Memory B cell (primary cell): ENCODE measurements around the gene SPATC1L.

ENCODE experiments used
- ATAC-seq: fragments of 150-1000 bp; cut with Tn5 transposase; 2 replicates; pipeline ENCODE4 v1.10.0; 2021; ENCODE audit warnings: low read depth, mild to moderate bottlenecking, moderate library complexity
- DNase-seq, 2 donors: peaks; one replicate each; pipeline ENCODE4 v3.0.0; 2022; ENCODE audit warnings: low spot score in 2 of 2
- H3K27ac Mint-ChIP-seq: one replicate; pipeline ENCODE4 v1.8.0; 2022; ENCODE audit warnings: mild to moderate bottlenecking, moderate library complexity, mixed read lengths
- H3K27me3 Mint-ChIP-seq: one replicate; pipeline ENCODE4 v1.8.0; 2022; ENCODE audit warnings: mixed read lengths
- H3K36me3 Mint-ChIP-seq: one replicate; pipeline ENCODE4 v1.8.0; 2022; ENCODE audit warnings: mild to moderate bottlenecking, mixed read lengths
- H3K4me1 Mint-ChIP-seq: one replicate; pipeline ENCODE4 v1.8.0; 2022; ENCODE audit warnings: mixed read lengths
- H3K4me3 Mint-ChIP-seq: one replicate; pipeline ENCODE4 v1.8.0; 2022; ENCODE audit warnings: mild to moderate bottlenecking, moderate library complexity, mixed read lengths
- H3K9me3 Mint-ChIP-seq: one replicate; pipeline ENCODE4 v1.8.0; 2022; ENCODE audit warnings: mixed read lengths

The SPATC1L gene

DNA sequence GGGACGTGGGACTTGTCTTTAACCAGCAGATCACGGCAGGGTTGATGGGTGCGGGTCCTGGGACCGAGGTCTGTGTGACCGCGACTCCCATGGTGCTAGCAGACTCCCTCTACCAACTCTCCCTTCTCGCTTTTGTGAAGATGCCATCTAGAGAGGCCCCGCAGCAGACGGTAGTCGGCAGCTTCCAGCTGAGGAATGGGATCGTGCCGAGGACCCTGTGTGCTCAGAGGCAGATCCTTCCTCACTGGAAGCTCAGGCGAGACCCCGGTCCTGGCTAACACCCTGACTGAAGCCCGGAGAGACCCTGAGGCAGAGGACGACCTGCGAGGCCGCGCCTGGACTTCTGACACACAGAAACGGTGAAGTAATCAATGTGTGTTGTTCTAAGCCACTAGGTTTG, 12.5 kb upstream of the SPATC1L start:
- peaks cover 35% of the 10 kb centered on the region for H3K36me3 Mint-ChIP-seq
- DNase-seq, result no peak
- no peaks in the 10 kb centered on the region for H3K4me1 Mint-ChIP-seq
- no peak overlapping the region for H3K4me3 Mint-ChIP-seq
- H3K27ac Mint-ChIP-seq, result no peak overlapping the region
- H3K27me3 Mint-ChIP-seq, result no peaks in the 10 kb centered on the region
- H3K9me3 Mint-ChIP-seq, result no peaks in the 10 kb centered on the region
- no peak for ATAC-seq

DNA sequence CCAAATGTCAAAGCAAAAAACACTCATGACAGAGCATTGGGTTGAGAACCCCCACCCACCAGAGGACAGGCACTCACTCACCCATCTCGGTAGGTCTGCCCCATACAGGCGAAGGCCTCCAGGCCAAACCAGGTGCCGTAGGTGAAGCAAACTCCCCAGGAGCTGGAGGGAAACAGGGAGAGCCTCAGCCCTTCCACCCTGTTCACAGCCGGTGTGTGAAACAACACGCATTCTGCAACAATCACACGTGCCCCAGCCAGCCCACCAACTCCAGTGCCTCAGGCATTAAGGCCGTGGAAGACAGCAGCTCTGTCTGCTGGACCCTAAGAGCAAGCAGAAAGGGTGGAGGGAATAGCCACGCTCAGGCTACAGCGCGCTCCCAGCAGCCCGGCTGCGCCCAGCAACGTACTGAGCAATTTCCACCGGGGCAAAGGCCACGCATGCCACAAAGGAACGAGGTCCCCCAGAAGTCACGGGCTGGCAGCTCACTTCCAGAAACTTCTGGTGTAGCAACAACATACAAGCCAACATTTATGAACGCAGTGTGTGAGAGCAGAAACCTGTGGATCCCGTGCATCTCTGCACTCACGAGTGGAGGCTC, 11.4 kb upstream of the SPATC1L start:
- DNase-seq (no peak), ATAC-seq (no peak)
- H3K9me3 Mint-ChIP-seq, result no peaks in the 10 kb centered on the region
- H3K36me3 Mint-ChIP-seq, result peaks cover 32% of the 10 kb centered on the region
- no peaks in the 10 kb centered on the region for H3K4me1 Mint-ChIP-seq
- no peak overlapping the region for H3K4me3 Mint-ChIP-seq
- H3K27me3 Mint-ChIP-seq, result no peaks in the 10 kb centered on the region
- no peak overlapping the region for H3K27ac Mint-ChIP-seq

DNA sequence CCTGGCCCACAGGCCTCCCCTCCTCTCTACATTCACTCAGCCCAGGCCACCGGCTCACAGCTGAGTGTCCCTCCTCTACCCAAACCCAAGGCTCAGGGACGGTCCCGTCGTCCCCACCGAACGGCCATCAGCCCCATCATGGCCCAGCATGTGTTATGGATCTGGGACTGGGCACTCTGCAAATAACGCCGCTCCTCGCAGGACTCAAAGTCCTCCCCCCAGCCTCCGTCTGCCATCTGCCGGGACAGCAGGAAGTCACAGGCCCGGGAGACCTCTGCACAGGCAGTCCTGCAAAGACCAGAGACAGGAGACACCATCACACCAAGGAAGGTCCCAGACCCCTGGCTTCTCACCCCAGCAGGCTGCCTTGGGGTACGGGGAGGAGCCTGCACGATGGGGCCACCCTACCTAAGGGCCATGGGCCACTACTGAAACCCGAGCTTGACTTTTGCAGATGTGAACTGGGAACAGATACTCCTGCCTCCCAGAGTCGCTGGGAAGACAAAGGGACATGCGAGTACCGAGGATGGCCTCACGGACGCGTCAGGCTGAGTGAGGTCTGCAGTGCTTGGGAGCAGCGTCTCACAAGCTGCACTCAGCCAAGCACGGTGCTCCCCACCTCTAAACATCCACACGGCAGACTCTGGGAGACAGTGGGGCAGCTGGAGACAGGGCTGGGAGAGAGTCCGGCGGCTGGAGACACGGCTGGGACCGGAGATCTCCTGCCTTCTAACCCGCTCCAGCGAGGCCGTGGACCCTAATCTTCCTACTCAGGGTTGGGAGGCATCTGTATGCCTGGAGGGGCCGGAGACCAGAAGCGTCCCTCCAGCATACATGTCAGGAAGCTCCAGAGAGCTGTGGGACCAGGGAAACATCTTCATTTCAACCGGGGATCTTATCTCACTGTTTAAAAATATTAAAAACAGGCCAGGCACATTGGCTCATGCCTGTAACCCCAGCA, 10.4 kb upstream of the SPATC1L start:
- Mint-ChIP-seq H3K4me1 (no peaks in the 10 kb centered on the region), H3K27ac (no peak overlapping the region), H3K9me3 (no peaks in the 10 kb centered on the region), H3K36me3 (peaks cover 26% of the 10 kb centered on the region), H3K4me3 (no peak overlapping the region), H3K27me3 (no peaks in the 10 kb centered on the region)
- DNase-seq (no peak), ATAC-seq (no peak)

DNA sequence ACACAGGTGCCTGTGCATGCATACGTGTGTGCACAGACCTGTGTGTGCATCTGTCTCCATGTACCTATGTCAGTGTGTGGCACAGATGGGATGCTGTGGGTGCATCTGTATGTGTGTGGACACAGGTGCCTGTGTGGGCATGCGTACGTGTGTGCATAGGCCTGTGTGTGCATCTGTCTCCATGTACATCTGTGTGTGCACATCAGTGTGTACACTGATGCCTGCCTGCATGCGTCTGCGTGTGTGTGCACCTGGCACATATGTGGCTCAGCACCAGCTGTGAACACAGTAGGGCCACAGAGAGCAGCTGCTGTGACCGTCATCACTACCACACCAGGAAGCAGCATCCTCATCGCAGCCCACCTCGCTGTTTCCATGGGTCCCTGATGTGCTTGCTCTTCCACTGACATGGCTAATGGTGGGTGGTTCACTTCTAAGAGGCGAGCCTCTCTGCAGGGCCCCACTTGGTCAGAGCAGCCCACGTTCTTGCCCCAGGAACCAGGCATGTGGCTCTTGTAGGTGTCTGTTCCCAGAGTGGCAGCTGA, 9.6 kb upstream of the SPATC1L start:
- no peaks in the 10 kb centered on the region for H3K9me3 Mint-ChIP-seq
- DNase-seq (no peak), ATAC-seq (no peak)
- peaks cover 19% of the 10 kb centered on the region for H3K36me3 Mint-ChIP-seq
- no peaks in the 10 kb centered on the region for H3K4me1 Mint-ChIP-seq
- no peak overlapping the region for H3K27ac Mint-ChIP-seq
- H3K27me3 Mint-ChIP-seq, result no peaks in the 10 kb centered on the region
- no peak overlapping the region for H3K4me3 Mint-ChIP-seq

DNA sequence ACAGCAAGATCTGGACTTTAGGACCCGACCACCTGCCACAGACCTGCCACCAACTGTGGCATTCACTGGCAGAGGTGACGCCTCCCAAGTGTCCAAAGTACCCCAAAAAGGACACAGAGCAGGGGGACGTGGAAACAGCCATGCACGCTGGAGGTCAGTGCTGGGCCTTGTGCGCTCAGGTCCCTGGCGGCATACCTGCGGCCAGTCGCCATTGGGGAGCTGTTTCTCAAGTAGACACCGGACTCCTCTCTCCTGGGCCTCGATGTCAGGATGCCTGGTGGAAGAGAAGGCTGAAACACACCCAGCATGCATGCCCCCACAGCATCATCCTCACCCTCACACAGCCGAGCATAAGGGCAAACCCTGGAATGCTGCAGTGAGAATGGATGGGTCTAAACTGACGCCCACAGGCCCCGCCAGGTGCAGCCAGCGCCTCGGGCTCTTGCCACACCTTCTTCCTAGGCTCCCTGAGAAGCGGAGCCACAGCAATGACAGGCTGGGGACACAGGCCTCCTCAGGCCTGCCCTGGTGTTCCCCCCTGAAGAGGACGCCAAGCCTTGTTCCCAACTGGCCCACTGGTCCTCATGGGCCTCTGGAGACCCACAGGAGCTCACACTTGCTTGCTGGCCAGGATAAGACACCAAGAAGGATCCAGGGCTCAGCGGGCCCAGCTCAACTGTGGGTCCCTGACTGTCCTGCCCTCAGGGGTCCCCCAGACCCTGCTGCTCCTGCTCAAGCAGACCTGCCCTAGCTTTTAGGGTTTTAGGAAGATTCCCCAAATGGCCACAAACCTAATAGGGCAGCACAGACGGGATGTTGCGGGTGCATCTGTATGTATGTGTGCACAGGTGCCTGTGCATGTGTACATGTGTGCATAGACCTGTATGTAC, 7.7 kb upstream of the SPATC1L start:
- no peak for ATAC-seq
- H3K9me3 Mint-ChIP-seq, result no peaks in the 10 kb centered on the region
- no peak overlapping the region for H3K4me3 Mint-ChIP-seq
- H3K4me1 Mint-ChIP-seq, result no peaks in the 10 kb centered on the region
- DNase-seq, result no peak
- H3K36me3 Mint-ChIP-seq, result peaks cover 11% of the 10 kb centered on the region
- no peaks in the 10 kb centered on the region for H3K27me3 Mint-ChIP-seq
- no peak overlapping the region for H3K27ac Mint-ChIP-seq

DNA sequence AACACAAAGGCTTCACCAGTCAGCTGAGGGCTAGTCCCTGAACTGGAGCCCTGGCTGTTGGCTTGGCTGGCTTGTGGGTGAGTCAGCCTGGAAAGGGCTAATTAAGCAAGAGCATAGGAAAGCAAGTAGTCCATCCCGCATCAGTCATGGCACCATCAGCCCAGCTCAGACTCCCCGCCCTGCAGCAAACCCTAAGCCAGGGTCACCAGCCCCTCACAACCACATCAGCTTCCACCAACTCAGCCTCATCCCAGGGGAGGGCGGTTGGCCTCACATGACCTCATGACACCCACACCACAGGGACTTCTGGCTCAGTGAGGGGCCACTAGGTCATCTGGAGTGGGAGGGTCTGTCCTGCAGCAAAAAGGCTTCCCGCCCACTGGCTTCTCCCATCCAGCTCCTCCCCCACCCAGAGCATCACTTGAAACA, 7.0 kb upstream of the SPATC1L start:
- H3K4me3 Mint-ChIP-seq, result no peak overlapping the region
- H3K36me3 Mint-ChIP-seq, result peaks cover 7% of the 10 kb centered on the region
- H3K4me1 Mint-ChIP-seq, result no peaks in the 10 kb centered on the region
- H3K9me3 Mint-ChIP-seq, result no peaks in the 10 kb centered on the region
- ATAC-seq (no peak), DNase-seq (no peak)
- H3K27ac Mint-ChIP-seq, result no peak overlapping the region
- no peaks in the 10 kb centered on the region for H3K27me3 Mint-ChIP-seq

DNA sequence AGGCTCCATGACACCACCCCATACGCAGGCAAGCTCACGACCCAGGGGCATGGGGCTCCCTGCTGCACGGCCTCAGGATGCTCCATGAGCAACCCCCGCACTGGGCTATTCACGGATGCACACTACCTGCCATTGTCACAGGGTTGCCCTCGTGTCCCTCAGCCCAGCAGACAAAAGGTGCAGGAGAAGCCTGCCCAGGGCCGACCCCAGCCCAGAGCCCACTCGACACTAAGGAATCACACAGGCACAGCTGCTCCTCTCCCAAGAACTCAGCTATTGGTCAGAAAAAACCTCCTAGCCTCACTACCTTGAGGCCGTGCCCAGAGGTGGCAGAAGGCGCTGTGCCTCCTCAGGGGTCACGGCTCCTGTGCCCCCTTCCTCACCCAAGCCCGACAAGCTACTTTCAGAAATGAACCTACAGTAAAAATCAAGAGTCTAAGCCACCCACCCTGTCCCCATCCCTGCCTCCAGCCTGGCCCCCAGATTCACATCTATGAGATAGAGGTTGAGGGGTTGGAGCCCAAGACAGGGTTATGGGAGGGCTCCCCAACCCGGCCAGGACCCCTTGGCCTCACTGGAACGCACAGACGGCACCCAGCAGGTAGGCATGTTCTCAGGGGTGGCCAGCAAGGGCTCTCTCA, 6.4 kb upstream of the SPATC1L start:
- DNase-seq (no peak), ATAC-seq (no peak)
- Mint-ChIP-seq H3K27ac (no peak overlapping the region), H3K27me3 (no peaks in the 10 kb centered on the region), H3K36me3 (peaks cover 5% of the 10 kb centered on the region), H3K9me3 (no peaks in the 10 kb centered on the region), H3K4me1 (no peaks in the 10 kb centered on the region), H3K4me3 (no peak overlapping the region)

DNA sequence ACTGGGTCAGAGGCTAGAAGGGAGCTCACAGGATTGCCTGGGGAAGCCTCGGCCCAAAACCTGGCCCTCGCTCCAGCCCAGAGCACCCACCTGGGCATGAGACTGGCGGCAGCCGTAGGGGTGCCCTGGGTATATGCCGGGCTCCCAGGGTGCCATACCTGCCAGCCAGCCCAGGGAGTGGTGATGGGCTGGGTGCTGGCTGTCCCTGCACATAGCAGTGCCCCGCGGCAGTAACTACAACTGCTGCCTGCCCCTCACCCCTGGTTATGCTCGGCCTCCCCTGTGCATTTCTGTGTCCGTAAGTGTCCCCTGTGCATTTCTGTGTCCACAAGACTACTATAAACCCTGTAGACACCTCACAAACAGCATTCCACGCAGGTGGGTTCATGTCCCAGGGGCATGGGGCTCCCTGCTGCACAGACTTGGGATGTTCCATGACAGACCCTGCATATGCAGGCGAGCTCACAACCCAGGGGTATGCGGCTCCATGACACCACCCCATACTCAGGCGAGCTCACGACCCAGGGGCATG, 5.8 kb upstream of the SPATC1L start:
- Mint-ChIP-seq H3K27me3 (no peaks in the 10 kb centered on the region), H3K4me1 (no peaks in the 10 kb centered on the region), H3K36me3 (peaks cover 3% of the 10 kb centered on the region), H3K27ac (no peak overlapping the region), H3K9me3 (no peaks in the 10 kb centered on the region), H3K4me3 (no peak overlapping the region)
- ATAC-seq (no peak), DNase-seq (no peak)

DNA sequence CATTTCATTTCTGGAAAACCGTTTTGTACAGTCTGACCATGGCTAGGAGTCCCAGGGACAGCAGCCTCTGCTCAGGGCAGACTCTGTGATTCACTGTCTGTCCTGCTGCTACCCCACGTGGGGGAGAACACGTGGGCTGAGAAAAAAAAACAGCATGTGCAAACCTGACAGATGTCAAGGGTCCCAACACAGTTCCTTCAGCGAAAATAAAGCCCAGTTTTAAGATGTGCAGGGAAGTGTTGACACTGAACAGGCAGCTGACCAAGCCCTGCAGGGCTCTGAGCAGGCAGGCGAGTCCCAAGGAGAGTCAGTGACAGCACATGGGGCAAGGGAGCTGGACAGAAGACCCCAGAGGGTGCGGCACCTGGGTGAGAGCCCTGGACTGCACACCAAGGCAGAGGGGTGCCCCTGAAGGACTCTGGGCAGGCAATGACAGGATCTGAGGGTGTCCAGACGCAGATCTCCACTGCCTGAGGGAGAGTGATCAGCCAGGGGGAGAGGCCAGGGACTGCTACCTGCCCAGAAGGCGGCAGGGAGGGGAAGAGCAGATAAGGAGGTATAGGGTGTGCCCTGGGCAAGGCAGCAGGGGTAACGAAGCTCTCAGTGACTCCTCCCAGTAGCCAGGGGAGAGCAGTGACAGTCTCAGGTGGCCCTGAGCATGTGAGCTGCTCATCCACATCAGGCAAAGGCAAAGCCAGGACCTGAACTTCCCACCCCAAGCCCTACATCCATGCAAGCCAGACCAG, 5.1 kb upstream of the SPATC1L start:
- DNase-seq (no peak), ATAC-seq (no peak)
- Mint-ChIP-seq H3K36me3 (peaks cover 2% of the 10 kb centered on the region), H3K4me1 (no peaks in the 10 kb centered on the region), H3K9me3 (no peaks in the 10 kb centered on the region), H3K27me3 (no peaks in the 10 kb centered on the region), H3K27ac (no peak overlapping the region), H3K4me3 (no peak overlapping the region)

DNA sequence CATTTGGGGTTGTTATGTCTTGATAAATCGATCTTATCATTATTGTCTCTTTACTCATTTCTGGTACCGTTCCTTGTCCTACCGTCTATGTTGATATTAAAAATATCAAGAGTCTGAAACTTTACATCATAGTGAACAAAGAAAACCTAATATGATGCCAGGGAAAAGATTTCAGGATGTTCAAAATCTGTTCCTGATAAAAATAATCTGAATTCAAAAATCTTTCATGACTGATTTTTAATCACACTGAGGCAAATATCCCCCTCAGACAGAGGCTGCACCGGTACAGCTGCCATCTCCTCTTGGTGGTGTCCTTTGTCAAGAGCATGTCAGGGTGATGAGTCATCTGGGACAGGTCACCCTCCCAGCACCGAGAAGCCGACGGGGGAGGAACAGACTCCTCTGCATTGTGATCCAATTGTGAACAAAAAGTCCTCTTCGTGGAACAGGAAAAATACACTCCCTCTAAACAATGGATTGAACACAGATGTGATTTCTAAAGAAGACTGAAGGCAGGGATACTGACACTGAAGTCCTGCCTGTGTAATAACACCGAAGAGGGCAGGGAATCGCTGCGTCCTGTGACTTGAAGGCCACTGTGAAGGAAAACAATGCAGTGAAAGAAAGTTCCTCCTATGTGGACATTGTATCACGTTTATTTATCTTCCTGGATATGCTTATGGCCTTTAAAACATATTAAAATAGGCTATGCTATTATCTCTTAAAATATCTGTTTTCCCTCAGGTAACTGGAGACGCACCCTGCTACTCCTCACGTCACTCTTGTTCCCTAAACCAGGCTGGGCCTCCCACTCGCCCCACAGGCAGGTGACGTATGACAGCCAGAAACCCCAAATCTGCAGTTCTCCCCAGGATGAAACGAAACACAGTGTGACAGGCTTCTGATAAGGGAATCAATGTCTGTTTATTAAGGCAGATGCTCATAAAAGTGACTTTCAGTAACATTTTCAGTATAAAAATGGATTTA, 4.3 kb upstream of the SPATC1L start:
- no peaks in the 10 kb centered on the region for H3K36me3 Mint-ChIP-seq
- H3K4me1 Mint-ChIP-seq, result no peaks in the 10 kb centered on the region
- H3K9me3 Mint-ChIP-seq, result no peaks in the 10 kb centered on the region
- ATAC-seq (no peak), DNase-seq (no peak)
- H3K27me3 Mint-ChIP-seq, result no peaks in the 10 kb centered on the region
- H3K27ac Mint-ChIP-seq, result no peak overlapping the region
- H3K4me3 Mint-ChIP-seq, result no peak overlapping the region

DNA sequence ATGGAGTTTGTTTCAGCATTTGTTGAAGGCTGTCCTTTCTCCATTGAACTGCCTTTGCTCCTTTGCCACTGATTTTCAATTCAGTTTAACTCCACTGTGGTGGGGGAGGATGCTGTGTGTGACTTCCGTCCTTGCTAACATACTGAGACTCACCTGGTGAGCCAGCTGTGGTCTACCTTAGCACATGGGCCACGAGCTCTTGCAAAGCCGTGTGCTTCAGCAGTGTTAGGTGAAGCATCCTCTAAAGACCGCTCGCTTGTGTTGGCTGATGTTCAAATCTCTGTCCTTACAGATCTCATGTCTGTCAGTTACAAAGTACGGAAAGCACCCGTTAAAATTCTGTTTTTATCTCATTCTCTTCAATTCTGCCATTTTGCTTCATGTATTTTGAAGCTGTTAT, 3.6 kb upstream of the SPATC1L start:
- DNase-seq (no peak), ATAC-seq (no peak)
- H3K27me3 Mint-ChIP-seq, result no peaks in the 10 kb centered on the region
- H3K9me3 Mint-ChIP-seq, result no peaks in the 10 kb centered on the region
- H3K4me3 Mint-ChIP-seq, result no peak overlapping the region
- H3K36me3 Mint-ChIP-seq, result no peaks in the 10 kb centered on the region
- no peak overlapping the region for H3K27ac Mint-ChIP-seq
- H3K4me1 Mint-ChIP-seq, result no peaks in the 10 kb centered on the region

DNA sequence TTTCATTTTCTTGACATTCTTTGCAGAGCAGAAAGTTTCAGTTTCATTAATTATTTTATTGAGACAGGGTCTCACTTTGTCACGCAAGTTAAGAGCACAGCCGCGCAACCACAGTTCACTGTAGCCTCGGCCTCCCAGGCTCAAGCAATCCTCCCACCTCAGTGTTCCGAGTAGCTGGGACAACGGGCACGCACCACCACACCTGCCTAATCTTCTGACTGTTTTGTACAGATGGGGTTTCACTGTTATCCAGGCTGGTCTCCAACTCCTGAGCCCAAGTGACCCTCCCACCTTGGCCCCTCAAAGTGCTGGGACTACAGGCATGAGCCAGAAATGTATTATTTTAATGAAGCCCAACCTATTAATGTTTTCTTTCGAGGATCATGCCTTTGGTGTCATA, 3.0 kb upstream of the SPATC1L start:
- no peaks in the 10 kb centered on the region for H3K9me3 Mint-ChIP-seq
- no peaks in the 10 kb centered on the region for H3K36me3 Mint-ChIP-seq

More for the DNA sequence above, 3.0 kb upstream of the SPATC1L start:
- Mint-ChIP-seq H3K27me3 (no peaks in the 10 kb centered on the region), H3K4me3 (no peak overlapping the region), H3K27ac (no peak overlapping the region), H3K4me1 (no peaks in the 10 kb centered on the region)
- ATAC-seq (no peak), DNase-seq (no peak)
